Neural cell (in vitro differentiated cells): ENCODE measurements around the gene FAM98C. TPM values are rescaled to one million over a fixed set of nuclear protein-coding genes. Genes with fewer than 3 reads are reported as not detected.

Source experiments
- H2AFZ ChIP-seq: fragments of 200-600, 300-800 bp; sonication (generic), shearing (Covaris generic); 2 replicates; pipeline ENCODE4 v1.6.0; 2014; ENCODE audit warnings: low read depth, mild to moderate bottlenecking, antibody characterized with exemption, low read length, moderate library complexity
- H3F3A ChIP-seq: fragments of 200-600 bp; shearing (Covaris generic); 2 replicates; pipeline ENCODE4 v1.6.1; 2016; ENCODE audit warnings: mild to moderate bottlenecking, moderate library complexity, mixed read lengths, antibody characterized with exemption, low read length; ENCODE audit not compliant: insufficient read depth, poor library complexity, severe bottlenecking
- H3K27ac ChIP-seq: fragments of 200-600, 300-800 bp; sonication (generic), shearing (Covaris generic); 2 replicates; pipeline ENCODE4 v1.5.1; 2014; ENCODE audit warnings: mild to moderate bottlenecking, low read length, moderate library complexity
- H3K27me3 ChIP-seq: fragments of 300-800, 200-600 bp; sonication (generic), shearing (Covaris generic); 2 replicates; pipeline ENCODE4 v1.6.0; 2014; ENCODE audit warnings: mild to moderate bottlenecking, low read depth, low read length, moderate library complexity; ENCODE audit not compliant: insufficient read depth
- H3K36me3 ChIP-seq: fragments of 300-800, 200-600 bp; sonication (generic), shearing (Covaris generic); 2 replicates; pipeline ENCODE4 v1.5.1; 2014; ENCODE audit warnings: mild to moderate bottlenecking, antibody characterized with exemption, low read length, moderate library complexity; ENCODE audit not compliant: insufficient read depth
- H3K4me2 ChIP-seq: fragments of 300-800, 200-600 bp; sonication (generic), shearing (Covaris generic); 2 replicates; pipeline ENCODE4 v1.6.0; 2014; ENCODE audit warnings: mild to moderate bottlenecking, low read length
- H3K4me3 ChIP-seq: fragments of 300-800, 200-600 bp; sonication (generic), shearing (Covaris generic); 2 replicates; pipeline ENCODE4 v1.5.1; 2014; ENCODE audit warnings: mild to moderate bottlenecking, low read length, moderate library complexity
- H3K79me2 ChIP-seq: fragments of 200-600 bp; shearing (Covaris generic); replicated peaks from 2 replicates; pipeline ENCODE4 v1.6.0; 2014; ENCODE audit warnings: mild to moderate bottlenecking, low read length, moderate library complexity; ENCODE audit not compliant: insufficient read depth
- H3K9ac ChIP-seq: fragments of 300-800, 200-600 bp; sonication (generic), shearing (Covaris generic); 2 replicates; pipeline ENCODE4 v1.6.1; 2016; ENCODE audit warnings: mild to moderate bottlenecking, low read length, mixed read lengths
- H3K9me2 ChIP-seq: fragments of 200-600 bp; shearing (Covaris generic); 2 replicates; pipeline ENCODE4 v1.6.1; 2016; ENCODE audit warnings: mild to moderate bottlenecking, low read length, mixed read lengths; ENCODE audit not compliant: insufficient read depth
- H3K9me3 ChIP-seq: fragments of 200-600, 300-800 bp; sonication (generic), shearing (Covaris generic); 2 replicates; pipeline ENCODE4 v1.6.1; 2016; ENCODE audit warnings: mild to moderate bottlenecking, mixed run types, low read length, moderate library complexity, mixed read lengths
- H4K20me1 ChIP-seq: fragments of 200-600 bp; shearing (Covaris generic); 2 replicates; pipeline ENCODE4 v1.6.1; 2016; ENCODE audit warnings: mild to moderate bottlenecking, mixed run types; ENCODE audit not compliant: insufficient read depth
- EP300 ChIP-seq: fragments of 450-650 bp; conservative IDR thresholded peaks from 2 replicates; pipeline ENCODE4 v1.6.1; 2014; ENCODE audit warnings: antibody characterized with exemption, mild to moderate bottlenecking, moderate library complexity; ENCODE audit not compliant: poor library complexity, severe bottlenecking
- EZH2 ChIP-seq: fragments of 200-600, 300-800 bp; shearing (Covaris generic), sonication (generic); IDR thresholded peaks from 2 replicates; pipeline ENCODE4 v1.6.1; 2014; ENCODE audit warnings: antibody characterized with exemption, low read length, borderline replicate concordance, mild to moderate bottlenecking; ENCODE audit not compliant: insufficient read depth, poor library complexity, severe bottlenecking
- MXI1 ChIP-seq: fragments of 450-650 bp; conservative IDR thresholded peaks from 2 replicates; pipeline ENCODE4 v1.6.1; 2014; ENCODE audit warnings: antibody characterized with exemption, mild to moderate bottlenecking; ENCODE audit not compliant: poor library complexity, severe bottlenecking
- POLR2AphosphoS5 ChIP-seq: IDR thresholded peaks from 2 replicates; pipeline ENCODE4 v1.6.1; 2012
- RAD21 ChIP-seq: fragments of 450-650 bp; conservative IDR thresholded peaks from 2 replicates; pipeline ENCODE4 v1.6.1; 2014; ENCODE audit warnings: antibody characterized with exemption, mild to moderate bottlenecking, moderate library complexity
- REST ChIP-seq: IDR thresholded peaks from 2 replicates; pipeline ENCODE4 v1.6.1; 2012; ENCODE audit warnings: borderline replicate concordance
- SMC3 ChIP-seq: fragments of 450-650 bp; conservative IDR thresholded peaks from 2 replicates; pipeline ENCODE4 v1.6.1; 2014; ENCODE audit warnings: antibody characterized with exemption, mild to moderate bottlenecking, moderate library complexity; ENCODE audit not compliant: poor library complexity
- TAF1 ChIP-seq: IDR thresholded peaks from 2 replicates; pipeline ENCODE4 v1.6.1; 2012; ENCODE audit warnings: low read depth
- polyA plus RNA-seq: library from polyadenylated mRNA; depleted of rRNA; stranded (reverse); fragments of >200 nt; gene quantifications from 2 replicates; pipeline ENCODE4 v1.2.3, GENCODE V29; 2014
- TF ChIP-seq, protein P1 (sequence below): fragments of 450-650 bp; IDR thresholded peaks from 2 replicates; pipeline ENCODE4 v1.5.1; 2014; ENCODE audit warnings: antibody characterized with exemption, mild to moderate bottlenecking, moderate library complexity; ENCODE audit not compliant: poor library complexity, severe bottlenecking

The FAM98C gene
- polyA plus RNA-seq, 1 donor from 2014 or later: 79.3 TPM

GRCh38 chr19:38375098-38375493, 27.8 kb upstream of the FAM98C start:
- H2AFZ ChIP-seq: peak overlapping the region; percentile 90
- H3K9ac ChIP-seq: peak overlapping the region; percentile 92
- H3K27ac ChIP-seq: peak overlapping the region; percentile 91
- TF ChIP-seq TAF1 (no peak), SMC3 (no peak), POLR2AphosphoS5 (no peak), RAD21 (no peak), EP300 (no peak), REST (no peak), MXI1 (no peak), EZH2 (no peak)
- TF ChIP-seq, protein P1, sequence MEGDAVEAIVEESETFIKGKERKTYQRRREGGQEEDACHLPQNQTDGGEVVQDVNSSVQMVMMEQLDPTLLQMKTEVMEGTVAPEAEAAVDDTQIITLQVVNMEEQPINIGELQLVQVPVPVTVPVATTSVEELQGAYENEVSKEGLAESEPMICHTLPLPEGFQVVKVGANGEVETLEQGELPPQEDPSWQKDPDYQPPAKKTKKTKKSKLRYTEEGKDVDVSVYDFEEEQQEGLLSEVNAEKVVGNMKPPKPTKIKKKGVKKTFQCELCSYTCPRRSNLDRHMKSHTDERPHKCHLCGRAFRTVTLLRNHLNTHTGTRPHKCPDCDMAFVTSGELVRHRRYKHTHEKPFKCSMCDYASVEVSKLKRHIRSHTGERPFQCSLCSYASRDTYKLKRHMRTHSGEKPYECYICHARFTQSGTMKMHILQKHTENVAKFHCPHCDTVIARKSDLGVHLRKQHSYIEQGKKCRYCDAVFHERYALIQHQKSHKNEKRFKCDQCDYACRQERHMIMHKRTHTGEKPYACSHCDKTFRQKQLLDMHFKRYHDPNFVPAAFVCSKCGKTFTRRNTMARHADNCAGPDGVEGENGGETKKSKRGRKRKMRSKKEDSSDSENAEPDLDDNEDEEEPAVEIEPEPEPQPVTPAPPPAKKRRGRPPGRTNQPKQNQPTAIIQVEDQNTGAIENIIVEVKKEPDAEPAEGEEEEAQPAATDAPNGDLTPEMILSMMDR: no peak
- no peaks in the 10 kb centered on the region for H3K36me3 ChIP-seq
- peak overlapping the region; percentile 84 for H3K4me3 ChIP-seq
- no peaks in the 10 kb centered on the region for H4K20me1 ChIP-seq
- no peaks in the 10 kb centered on the region for H3K9me3 ChIP-seq
- H3K79me2 ChIP-seq: peaks cover 19% of the 10 kb centered on the region
- no peaks in the 10 kb centered on the region for H3K9me2 ChIP-seq
- H3F3A ChIP-seq: no peaks in the 10 kb centered on the region
- peak overlapping the region; percentile 98 for H3K4me2 ChIP-seq
- H3K27me3 ChIP-seq: no peaks in the 10 kb centered on the region

DNA sequence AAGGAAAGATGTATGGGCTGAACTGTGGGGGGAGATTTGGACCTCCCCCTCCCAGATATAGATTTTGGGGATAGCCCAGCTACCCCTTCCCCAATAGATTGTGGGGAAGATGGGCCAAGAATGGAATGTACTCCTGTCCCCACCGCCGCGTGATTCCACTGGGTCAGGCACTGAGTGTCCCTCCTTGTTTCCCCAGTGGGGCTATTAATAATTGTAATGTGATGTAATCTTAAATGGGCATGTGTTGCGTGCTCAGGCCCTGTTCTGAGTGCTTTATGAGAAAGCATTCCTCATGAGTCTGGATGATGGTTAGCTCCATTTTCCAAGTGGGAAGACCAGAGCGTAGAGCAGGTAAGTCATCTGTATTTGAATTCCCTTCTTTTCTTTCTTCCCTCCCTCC, 27.1 kb upstream of the FAM98C start:
- H4K20me1 ChIP-seq: no peaks in the 10 kb centered on the region
- H3K27me3 ChIP-seq: no peaks in the 10 kb centered on the region
- H3K4me2 ChIP-seq: peak overlapping the region; percentile 98
- H3F3A ChIP-seq: no peaks in the 10 kb centered on the region
- no peak for TF ChIP-seq EP300
- TF ChIP-seq, protein P1: no peak
- no peak for TF ChIP-seq EZH2
- no peak for TF ChIP-seq TAF1
- TF ChIP-seq REST: no peak
- no peak for TF ChIP-seq SMC3
- TF ChIP-seq POLR2AphosphoS5: no peak
- TF ChIP-seq MXI1: no peak
- no peak for TF ChIP-seq RAD21
- no peak overlapping the region for H2AFZ ChIP-seq
- no peaks in the 10 kb centered on the region for H3K36me3 ChIP-seq
- peak overlapping the region; percentile 84 for H3K4me3 ChIP-seq
- peak overlapping the region; percentile 92 for H3K9ac ChIP-seq
- peaks cover 19% of the 10 kb centered on the region for H3K79me2 ChIP-seq
- no peaks in the 10 kb centered on the region for H3K9me3 ChIP-seq
- no peaks in the 10 kb centered on the region for H3K9me2 ChIP-seq
- peak overlapping the region; percentile 91 for H3K27ac ChIP-seq
